H1 (cell line): ENCODE data around the gene EPS8. TPM values are rescaled to one million over a fixed set of nuclear protein-coding genes. Genes with fewer than 3 reads are reported as not detected.
A peak's percentile ranks its signal among the peaks of the same experiment; 100 is the strongest.

Experiments used
- CTCF ChIA-PET: fragments of 300-600 bp; sonication (Branson Sonifier 250); formaldehyde crosslinking; loops from one replicate; lab custom pipeline; 2021; ENCODE audit not compliant: partially characterized antibody; lab: Charles Lee
- POLR2A ChIA-PET: fragments of 300-600 bp; sonication (Branson Sonifier 250); formaldehyde crosslinking; loops from one replicate; lab custom pipeline; 2021; ENCODE audit warnings: inconsistent platforms; ENCODE audit not compliant: partially characterized antibody; lab: Charles Lee
- DNase-seq, 2 experiments: peaks; one replicate each; pipeline versions ENCODE4 v3.0.0 to v3.0.0-alpha.2; 2010 to 2022; ENCODE audit warnings: low spot score in 2 of 2, low read depth in 1 of 2, mixed read lengths in 1 of 2
- FAIRE-seq: peaks from 2 replicates; lab custom pipeline; 2011; peaks lifted over from hg19 to GRCh38; lab: Jason Lieb, UNC
- H2AFZ ChIP-seq: 2 replicates; pipeline ENCODE4 v1.8.1; 2012; ENCODE audit warnings: low read length, inconsistent platforms
- H2AK5ac ChIP-seq: 2 replicates; pipeline ENCODE4 v1.6.1; 2013; ENCODE audit warnings: low read depth, low read length
- H2BK120ac ChIP-seq: replicated peaks from 2 replicates; pipeline ENCODE3; 2013; ENCODE audit warnings: low read depth, low read length, inconsistent platforms
- H2BK12ac ChIP-seq: 2 replicates; pipeline ENCODE4 v1.6.1; 2013; ENCODE audit warnings: low read depth, low read length
- H2BK15ac ChIP-seq: 2 replicates; pipeline ENCODE4 v1.6.1; 2013; ENCODE audit warnings: low read length
- H2BK20ac ChIP-seq: 2 replicates; pipeline ENCODE4 v1.6.1; 2013; ENCODE audit warnings: low read length
- H2BK5ac ChIP-seq: 2 replicates; pipeline ENCODE4 v1.6.1; 2013; ENCODE audit warnings: low read depth, low read length
- H3K14ac ChIP-seq: 2 replicates; pipeline ENCODE4 v1.6.1; 2013; ENCODE audit warnings: inconsistent platforms; ENCODE audit not compliant: insufficient read length
- H3K18ac ChIP-seq: 2 replicates; pipeline ENCODE4 v1.6.1; 2013; ENCODE audit warnings: low read length; ENCODE audit errors: extremely low read depth
- H3K23ac ChIP-seq: 2 replicates; pipeline ENCODE4 v1.6.1; 2013; ENCODE audit warnings: inconsistent platforms; ENCODE audit not compliant: insufficient read length
- H3K23me2 ChIP-seq: 2 replicates; pipeline ENCODE4 v1.6.1; 2013; ENCODE audit warnings: low read depth, low read length
- H3K27ac ChIP-seq: 2 replicates; pipeline ENCODE4 v1.6.1; 2011; ENCODE audit warnings: low read depth, low read length, inconsistent platforms
- H3K27me3 ChIP-seq, 4 experiments: replicated peaks in 1 of 4; 1 replicate in 1 of 4; 2 replicates in 3 of 4; pipeline versions ENCODE4 v1.6.1 to v1.8.1; 2011 to 2013; ENCODE audit warnings: low read length in 3 of 4, mild to moderate bottlenecking in 3 of 4, inconsistent platforms in 2 of 4, mixed read lengths in 2 of 4, moderate library complexity in 1 of 4; ENCODE audit not compliant: control insufficient read depth in 3 of 4, insufficient read depth in 3 of 4; ENCODE audit errors: extremely low read depth in 1 of 4
- H3K36me3 ChIP-seq, 4 experiments: 2 replicates each; pipeline versions ENCODE4 v1.6.1 to v1.8.1; 2011 to 2013; ENCODE audit warnings: mild to moderate bottlenecking in 4 of 4, low read length in 3 of 4, moderate library complexity in 2 of 4, control low read depth in 1 of 4, inconsistent platforms in 1 of 4; ENCODE audit not compliant: insufficient read depth in 4 of 4, control insufficient read depth in 2 of 4
- H3K4ac ChIP-seq: replicated peaks from 2 replicates; pipeline ENCODE3; 2013; ENCODE audit warnings: low read length, low read depth, mixed read lengths, inconsistent platforms; ENCODE audit not compliant: insufficient read length
- H3K4me1 ChIP-seq, 4 experiments: replicated peaks in 1 of 4; 1 replicate in 1 of 4; 2 replicates in 3 of 4; pipeline versions ENCODE4 v1.6.1 to v1.8.1; 2011 to 2013; ENCODE audit warnings: low read length in 3 of 4, inconsistent platforms in 2 of 4, mixed read lengths in 1 of 4; ENCODE audit not compliant: insufficient read depth in 4 of 4, control insufficient read depth in 3 of 4
- H3K4me2 ChIP-seq, 2 experiments: 2 replicates each; pipeline versions ENCODE4 v1.6.1 to v1.8.1; 2011 to 2013; ENCODE audit warnings: low read depth in 2 of 2, low read length in 2 of 2, control low read depth in 1 of 2, inconsistent platforms in 1 of 2, mild to moderate bottlenecking in 1 of 2; ENCODE audit not compliant: insufficient read depth in 1 of 2
- H3K4me3 ChIP-seq, 4 experiments: fragments of 200-600, 300-600 bp in 1 of 4; sonication (generic), shearing (Covaris generic), sonication (Bioruptor Twin) in 1 of 4; 2 replicates each; pipeline versions ENCODE4 v1.5.1 to v1.8.1; 2011 to 2016; ENCODE audit warnings: low read length in 4 of 4, low read depth in 3 of 4, control low read depth in 2 of 4, inconsistent platforms in 2 of 4, mild to moderate bottlenecking in 2 of 4, mixed read lengths in 1 of 4, moderate library complexity in 1 of 4; ENCODE audit not compliant: insufficient read depth in 2 of 4; ENCODE audit errors: extremely low read depth in 1 of 4
- H3K56ac ChIP-seq: replicated peaks from 2 replicates; pipeline ENCODE3; 2013; ENCODE audit warnings: low read depth, mild to moderate bottlenecking, mixed read lengths, low read length, inconsistent platforms; ENCODE audit not compliant: insufficient read length
- H3K79me1 ChIP-seq: 2 replicates; pipeline ENCODE4 v1.6.1; 2013; ENCODE audit warnings: low read depth, low read length, control low read depth
- H3K79me2 ChIP-seq, 2 experiments: 2 replicates each; pipeline versions ENCODE4 v1.6.1 to v1.8.1; 2012 to 2013; ENCODE audit warnings: low read length in 2 of 2, mild to moderate bottlenecking in 2 of 2, inconsistent platforms in 1 of 2; ENCODE audit not compliant: insufficient read depth in 2 of 2, control insufficient read depth in 1 of 2
- H3K9ac ChIP-seq, 4 experiments: replicated peaks in 1 of 4; 1 replicate in 1 of 4; 2 replicates in 3 of 4; pipeline versions ENCODE4 v1.6.1 to v1.8.1; 2011 to 2013; ENCODE audit warnings: low read depth in 3 of 4, low read length in 3 of 4, control low read depth in 2 of 4, mild to moderate bottlenecking in 2 of 4, moderate library complexity in 2 of 4, inconsistent platforms in 1 of 4; ENCODE audit errors: extremely low read depth in 1 of 4
- H3K9me3 ChIP-seq, 2 experiments: 2 replicates each; pipeline versions ENCODE4 v1.6.1 to v1.8.1; 2012 to 2013; ENCODE audit warnings: mild to moderate bottlenecking in 2 of 2, moderate library complexity in 2 of 2, control low read depth in 1 of 2, inconsistent platforms in 1 of 2, low read depth in 1 of 2, low read length in 1 of 2, mixed read lengths in 1 of 2; ENCODE audit not compliant: insufficient read depth in 2 of 2
- H4K20me1 ChIP-seq, 2 experiments: replicated peaks in 1 of 2; 2 replicates each; pipeline versions ENCODE3 to v1.8.1; 2011 to 2013; ENCODE audit warnings: inconsistent platforms in 2 of 2, low read length in 2 of 2, mild to moderate bottlenecking in 1 of 2; ENCODE audit not compliant: insufficient read depth in 2 of 2, control insufficient read depth in 1 of 2
- H4K5ac ChIP-seq: 2 replicates; pipeline ENCODE4 v1.6.1; 2013; ENCODE audit warnings: low read length, low read depth, mixed read lengths, inconsistent platforms; ENCODE audit not compliant: insufficient read length
- H4K8ac ChIP-seq: 2 replicates; pipeline ENCODE4 v1.8.0; 2013; ENCODE audit warnings: mild to moderate bottlenecking, moderate library complexity, low read length, inconsistent platforms; ENCODE audit not compliant: insufficient read depth; ENCODE audit errors: extremely low read depth
- H4K91ac ChIP-seq: replicated peaks from 2 replicates; pipeline ENCODE3; 2013; ENCODE audit warnings: low read length, mixed read lengths, inconsistent platforms; ENCODE audit not compliant: insufficient read length
- RAD21 ChIP-seq, 2 experiments: IDR thresholded peaks in 1 of 2; conservative IDR thresholded peaks in 1 of 2; 2 replicates each; pipeline ENCODE4 v1.6.1; 2011; ENCODE audit warnings: low read depth in 2 of 2, low read length in 2 of 2, improper control_type of control experiment in 1 of 2, inconsistent platforms in 1 of 2, mild to moderate bottlenecking in 1 of 2, moderate library complexity in 1 of 2
- YY1 ChIP-seq: IDR thresholded peaks from 2 replicates; pipeline ENCODE4 v1.6.1; 2011; ENCODE audit warnings: low read depth, mild to moderate bottlenecking, low read length
- WGBS, 2 experiments: shearing (Covaris generic) in 1 of 2; methylation state at CpG; one replicate each; pipeline versions ENCODE4 v1.1.6 to v1.1.7; 2013 to 2015; ENCODE audit warnings: low lambda C conversion rate in 2 of 2, mixed read lengths in 2 of 2, inconsistent platforms in 1 of 2, low coverage in 1 of 2, missing lambda C conversion rate in 1 of 2; ENCODE audit not compliant: insufficient replicate concordance in 2 of 2, insufficient coverage in 1 of 2, insufficient read length in 1 of 2; ENCODE audit errors: extremely low coverage in 1 of 2, missing lambda C conversion rate in 1 of 2; 5-methylcytosine and 5-hydroxymethylcytosine counted together
- polyA plus RNA-seq, 7 experiments: library from polyadenylated mRNA; depleted of rRNA in 3 of 7; stranded (reverse) in 5 of 7; unstranded in 2 of 7; fragments of >200 nt in 5 of 7; fragments of 200-250 nt in 2 of 7; gene quantifications; 1 replicate in 5 of 7; 2 replicates in 1 of 7; 4 replicates in 1 of 7; pipeline versions ENCODE4 v1.2.1 to v1.2.3, GENCODE V29; 2011 to 2013; ENCODE audit warnings: missing spikeins in 2 of 7, mixed read lengths in 2 of 7
- total RNA-seq: library from RNA; stranded (reverse); fragmentation: NEBNext Ultra II Directional; extraction: Animal tissue kit (Norgen Biotek cat#: 25700); gene quantifications from 2 replicates; pipeline ENCODE4 v1.2.1, GENCODE V29; 2021

Gene EPS8
- total and polyA plus RNA-seq, 2 of the 8 experiments (the other 6 are each of a cell fraction or from before 2014, with no cell fraction given): 3.0 to 4.6 TPM

DNA sequence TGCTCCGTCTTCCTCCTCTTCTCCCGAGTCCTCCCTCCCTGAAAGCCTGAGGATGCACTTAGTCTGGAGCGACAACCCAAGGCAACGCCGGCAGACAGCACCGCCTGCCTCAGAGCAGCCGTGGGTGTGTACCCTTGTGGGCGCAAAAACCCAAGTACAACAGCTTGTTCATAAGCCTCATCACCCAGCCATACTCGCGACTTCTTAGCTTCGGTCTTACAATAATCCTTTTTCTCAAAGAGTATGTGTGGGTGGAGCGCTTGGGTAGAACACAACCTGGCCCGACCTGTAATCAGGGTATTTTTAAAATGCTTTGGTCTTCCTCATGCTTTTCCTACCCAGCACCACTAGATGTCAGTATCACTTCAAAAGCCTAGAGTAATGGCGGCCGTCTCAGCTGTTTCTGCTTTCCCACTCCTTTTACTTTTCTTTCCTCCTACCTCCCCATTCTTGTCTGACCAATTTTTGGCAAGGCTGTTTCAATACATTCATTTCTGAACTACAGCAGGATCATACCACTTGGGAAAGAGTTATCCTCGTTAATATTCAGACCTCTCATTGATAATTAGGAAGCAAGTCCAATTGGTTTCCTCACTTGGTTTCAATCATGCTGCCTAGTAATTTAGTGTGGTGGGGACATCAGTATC is 198.9 kb downstream of the EPS8 start:
- Histone ChIP-seq H2BK12ac (no peak overlapping the region), H3K9me3 (no peaks in the 10 kb centered on the region), H3K27ac (no peak overlapping the region), H2AFZ (peak overlapping the region; percentile 98), H3K56ac (no peak overlapping the region), H2BK15ac (no peak overlapping the region), H2BK5ac (no peak overlapping the region), H3K79me2 (no peaks in the 10 kb centered on the region), H4K5ac (no peak overlapping the region), H3K23ac (no peak overlapping the region), H2BK120ac (no peak overlapping the region), H4K91ac (no peak overlapping the region), H3K36me3 (no peaks in the 10 kb centered on the region), H3K18ac (no peak overlapping the region), H3K4ac (no peak overlapping the region), H3K4me1 (no peaks in the 10 kb centered on the region), H4K8ac (peak overlapping the region; percentile 41; the same call in 1 of the 2 replicates), H2AK5ac (no peak overlapping the region), H3K23me2 (0 out of 2 replicates have a peak, but pooled peaks cover 2% of the 10 kb centered on the region), H3K9ac (0 out of 7 replicates have a peak overlapping the region, but pooled peaks of 2 of the 4 experiments have one; percentile 16 to 36), H4K20me1 (no peaks in the 10 kb centered on the region), H2BK20ac (no peak overlapping the region), H3K79me1 (no peaks in the 10 kb centered on the region), H3K4me3 (peak overlapping the region in 3 of 4 experiments; percentile 8 to 50 (median 28); a peak in 4 of 8 replicates), H3K27me3 (no peaks in the 10 kb centered on the region), H3K14ac (no peak overlapping the region), H3K4me2 (peak overlapping the region; percentile 40 to 67)
- WGBS, 2 experiments: 41% methylated on average over 16 of the region's 16 CpGs; no CpG with 5 or more reads in 1 of the 2 experiments
- ChIA-PET POLR2A (no interaction called here), CTCF (interaction anchor here (0.8 to 4.5 kb wide), 31 partner anchors 13 to 753 kb away, joined by 3 to 72 read pairs (median 3); no protein-coding TSS in a partner anchor)
- DNase-seq: peak; percentile 9 to 57
- peak; percentile 92 for FAIRE-seq
- TF ChIP-seq YY1 (peak; percentile 98), RAD21 (IDR thresholded peaks at IDR 0.05 in 1 of 2, conservative IDR thresholded peaks at IDR 0.05 in 1 of 2; ENCODE audit: low read depth in 2 of 2, low read length in 2 of 2) (peak; percentile 91 to 92)
